Measurements from ENCODE around the gene SCART1. TPM values are rescaled to one million over a fixed set of nuclear protein-coding genes. Genes with fewer than 3 reads are reported as not detected.

Gene SCART1
- total and polyA plus RNA-seq, 10 of the 15 experiments (the other 5 are each of a cell fraction or from before 2014, with no cell fraction given) = 0.05 to 22.0 (median 0.58) TPM

DNA sequence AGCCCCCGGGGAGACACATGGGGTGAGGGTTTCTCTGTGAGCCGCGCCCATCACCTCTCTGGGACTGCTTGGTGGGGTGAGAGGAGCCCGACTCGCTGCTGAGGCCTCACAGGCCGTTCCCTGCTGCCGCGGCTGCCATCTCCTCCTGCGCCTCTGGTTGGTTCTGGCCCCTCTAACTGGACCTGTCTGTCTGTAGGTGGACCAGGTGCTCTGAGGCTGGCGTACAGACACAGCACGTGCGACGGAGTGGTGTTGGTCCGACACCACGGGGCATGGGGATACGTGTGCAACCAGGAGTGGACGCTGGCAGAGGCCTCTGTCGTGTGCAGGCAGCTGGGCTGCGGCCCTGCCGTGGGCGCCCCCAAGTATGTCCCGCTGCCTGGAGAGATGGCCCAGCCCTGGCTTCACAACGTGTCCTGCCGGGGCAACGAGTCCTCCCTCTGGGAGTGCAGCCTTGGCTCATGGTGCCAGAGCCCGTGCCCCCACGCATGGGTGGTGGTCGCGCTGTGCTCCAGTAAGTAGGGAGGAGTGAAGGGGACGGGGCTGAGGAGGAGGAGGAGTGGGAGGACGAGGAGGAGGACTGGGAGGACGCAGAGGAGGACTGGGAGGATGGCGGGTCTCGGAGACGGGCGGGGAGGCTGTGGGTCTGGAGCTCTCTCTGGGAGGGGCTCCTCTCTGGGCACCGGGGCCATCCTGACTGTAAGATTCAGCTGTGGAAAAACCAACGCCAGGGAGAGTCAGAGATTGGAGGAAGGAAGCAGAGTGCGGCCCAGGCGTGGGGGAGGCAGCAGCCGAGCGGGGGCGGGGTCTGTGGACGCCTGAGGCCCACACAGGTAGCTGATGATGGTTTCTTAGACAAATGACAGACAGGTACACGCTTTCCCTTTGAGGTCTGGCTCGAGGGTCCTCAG, 2.6 kb downstream of the SCART1 start:
- Histone ChIP-seq H2AFZ (ENCODE audit: control insufficient read depth, low read depth, low read length) (no peak overlapping the region), H3K27ac (ENCODE audit: control insufficient read depth, insufficient read depth) (no peak overlapping the region), H3K9ac (ENCODE audit: control insufficient read depth, insufficient read depth, low read length) (no peak overlapping the region), H3K4me3 (no peak overlapping the region), H3K27me3 (replicated peaks in 1 of 2; ENCODE audit: control insufficient read depth in 2 of 2, insufficient read depth in 2 of 2, low read length in 1 of 2) (no peaks in the 10 kb centered on the region), H3K4me2 (ENCODE audit: control insufficient read depth, insufficient read depth) (no peak overlapping the region), H3K9me3 (replicated peaks; ENCODE audit: control insufficient read depth, insufficient read depth, low read length) (no peaks in the 10 kb centered on the region; the same call in 2 of the 3 replicates), H3K79me2 (ENCODE audit: control insufficient read depth, insufficient read depth, low read length) (no peaks in the 10 kb centered on the region), H3K4me1 (ENCODE audit: control insufficient read depth, insufficient read depth, low read length) (no peaks in the 10 kb centered on the region), H3K36me3 (ENCODE audit: control insufficient read depth in 2 of 2, insufficient read depth in 2 of 2, low read length in 1 of 2) (no peaks in the 10 kb centered on the region), H4K20me1 (ENCODE audit: control insufficient read depth, insufficient read depth) (no peaks in the 10 kb centered on the region)
- WGBS (ENCODE audit: insufficient coverage, insufficient replicate concordance, low lambda C conversion rate, missing lambda C conversion rate) = 53% methylated on average over 34 of the region's 46 CpGs
- in situ Hi-C loops (cut with MboI) (no loop called here), intact Hi-C loops (cut with micrococcal nuclease; ENCODE audit: unreplicated experiment) (no loop called here)
- ChIA-PET SMC1A (ENCODE audit: uncharacterized antibody, unreplicated experiment) (no interaction called here), POLR2A (no interaction called here), CTCF (no interaction called here), RAD21 (ENCODE audit: unreplicated experiment) (no interaction called here)
- FAIRE-seq (no peak), DNase-seq (ENCODE audit: low read depth, low spot score) (no peak), ATAC-seq (no peak)
- BruUV-seq (replicated peaks) = no TSS peak
- TF ChIP-seq, protein P1, sequence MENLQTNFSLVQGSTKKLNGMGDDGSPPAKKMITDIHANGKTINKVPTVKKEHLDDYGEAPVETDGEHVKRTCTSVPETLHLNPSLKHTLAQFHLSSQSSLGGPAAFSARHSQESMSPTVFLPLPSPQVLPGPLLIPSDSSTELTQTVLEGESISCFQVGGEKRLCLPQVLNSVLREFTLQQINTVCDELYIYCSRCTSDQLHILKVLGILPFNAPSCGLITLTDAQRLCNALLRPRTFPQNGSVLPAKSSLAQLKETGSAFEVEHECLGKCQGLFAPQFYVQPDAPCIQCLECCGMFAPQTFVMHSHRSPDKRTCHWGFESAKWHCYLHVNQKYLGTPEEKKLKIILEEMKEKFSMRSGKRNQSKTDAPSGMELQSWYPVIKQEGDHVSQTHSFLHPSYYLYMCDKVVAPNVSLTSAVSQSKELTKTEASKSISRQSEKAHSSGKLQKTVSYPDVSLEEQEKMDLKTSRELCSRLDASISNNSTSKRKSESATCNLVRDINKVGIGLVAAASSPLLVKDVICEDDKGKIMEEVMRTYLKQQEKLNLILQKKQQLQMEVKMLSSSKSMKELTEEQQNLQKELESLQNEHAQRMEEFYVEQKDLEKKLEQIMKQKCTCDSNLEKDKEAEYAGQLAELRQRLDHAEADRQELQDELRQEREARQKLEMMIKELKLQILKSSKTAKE (IDR thresholded peaks at IDR 0.05; ENCODE audit: low read depth, poor library complexity, severe bottlenecking) = no peak
- TF ChIP-seq, protein P2, sequence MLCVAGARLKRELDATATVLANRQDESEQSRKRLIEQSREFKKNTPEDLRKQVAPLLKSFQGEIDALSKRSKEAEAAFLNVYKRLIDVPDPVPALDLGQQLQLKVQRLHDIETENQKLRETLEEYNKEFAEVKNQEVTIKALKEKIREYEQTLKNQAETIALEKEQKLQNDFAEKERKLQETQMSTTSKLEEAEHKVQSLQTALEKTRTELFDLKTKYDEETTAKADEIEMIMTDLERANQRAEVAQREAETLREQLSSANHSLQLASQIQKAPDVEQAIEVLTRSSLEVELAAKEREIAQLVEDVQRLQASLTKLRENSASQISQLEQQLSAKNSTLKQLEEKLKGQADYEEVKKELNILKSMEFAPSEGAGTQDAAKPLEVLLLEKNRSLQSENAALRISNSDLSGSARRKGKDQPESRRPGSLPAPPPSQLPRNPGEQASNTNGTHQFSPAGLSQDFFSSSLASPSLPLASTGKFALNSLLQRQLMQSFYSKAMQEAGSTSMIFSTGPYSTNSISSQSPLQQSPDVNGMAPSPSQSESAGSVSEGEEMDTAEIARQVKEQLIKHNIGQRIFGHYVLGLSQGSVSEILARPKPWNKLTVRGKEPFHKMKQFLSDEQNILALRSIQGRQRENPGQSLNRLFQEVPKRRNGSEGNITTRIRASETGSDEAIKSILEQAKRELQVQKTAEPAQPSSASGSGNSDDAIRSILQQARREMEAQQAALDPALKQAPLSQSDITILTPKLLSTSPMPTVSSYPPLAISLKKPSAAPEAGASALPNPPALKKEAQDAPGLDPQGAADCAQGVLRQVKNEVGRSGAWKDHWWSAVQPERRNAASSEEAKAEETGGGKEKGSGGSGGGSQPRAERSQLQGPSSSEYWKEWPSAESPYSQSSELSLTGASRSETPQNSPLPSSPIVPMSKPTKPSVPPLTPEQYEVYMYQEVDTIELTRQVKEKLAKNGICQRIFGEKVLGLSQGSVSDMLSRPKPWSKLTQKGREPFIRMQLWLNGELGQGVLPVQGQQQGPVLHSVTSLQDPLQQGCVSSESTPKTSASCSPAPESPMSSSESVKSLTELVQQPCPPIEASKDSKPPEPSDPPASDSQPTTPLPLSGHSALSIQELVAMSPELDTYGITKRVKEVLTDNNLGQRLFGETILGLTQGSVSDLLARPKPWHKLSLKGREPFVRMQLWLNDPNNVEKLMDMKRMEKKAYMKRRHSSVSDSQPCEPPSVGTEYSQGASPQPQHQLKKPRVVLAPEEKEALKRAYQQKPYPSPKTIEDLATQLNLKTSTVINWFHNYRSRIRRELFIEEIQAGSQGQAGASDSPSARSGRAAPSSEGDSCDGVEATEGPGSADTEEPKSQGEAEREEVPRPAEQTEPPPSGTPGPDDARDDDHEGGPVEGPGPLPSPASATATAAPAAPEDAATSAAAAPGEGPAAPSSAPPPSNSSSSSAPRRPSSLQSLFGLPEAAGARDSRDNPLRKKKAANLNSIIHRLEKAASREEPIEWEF (IDR thresholded peaks at IDR 0.05; ENCODE audit: insufficient replicate concordance, low read depth, low read length) = no peak
- no peak for TF ChIP-seq KAT2A (conservative IDR thresholded peaks at IDR 0.05; ENCODE audit: control insufficient read depth, low read depth, low read length)
- TF ChIP-seq, protein P3, sequence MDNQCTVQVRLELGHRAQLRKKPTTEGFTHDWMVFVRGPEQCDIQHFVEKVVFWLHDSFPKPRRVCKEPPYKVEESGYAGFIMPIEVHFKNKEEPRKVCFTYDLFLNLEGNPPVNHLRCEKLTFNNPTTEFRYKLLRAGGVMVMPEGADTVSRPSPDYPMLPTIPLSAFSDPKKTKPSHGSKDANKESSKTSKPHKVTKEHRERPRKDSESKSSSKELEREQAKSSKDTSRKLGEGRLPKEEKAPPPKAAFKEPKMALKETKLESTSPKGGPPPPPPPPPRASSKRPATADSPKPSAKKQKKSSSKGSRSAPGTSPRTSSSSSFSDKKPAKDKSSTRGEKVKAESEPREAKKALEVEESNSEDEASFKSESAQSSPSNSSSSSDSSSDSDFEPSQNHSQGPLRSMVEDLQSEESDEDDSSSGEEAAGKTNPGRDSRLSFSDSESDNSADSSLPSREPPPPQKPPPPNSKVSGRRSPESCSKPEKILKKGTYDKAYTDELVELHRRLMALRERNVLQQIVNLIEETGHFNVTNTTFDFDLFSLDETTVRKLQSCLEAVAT (IDR thresholded peaks at IDR 0.05) = no peak
- TF ChIP-seq, protein P4, sequence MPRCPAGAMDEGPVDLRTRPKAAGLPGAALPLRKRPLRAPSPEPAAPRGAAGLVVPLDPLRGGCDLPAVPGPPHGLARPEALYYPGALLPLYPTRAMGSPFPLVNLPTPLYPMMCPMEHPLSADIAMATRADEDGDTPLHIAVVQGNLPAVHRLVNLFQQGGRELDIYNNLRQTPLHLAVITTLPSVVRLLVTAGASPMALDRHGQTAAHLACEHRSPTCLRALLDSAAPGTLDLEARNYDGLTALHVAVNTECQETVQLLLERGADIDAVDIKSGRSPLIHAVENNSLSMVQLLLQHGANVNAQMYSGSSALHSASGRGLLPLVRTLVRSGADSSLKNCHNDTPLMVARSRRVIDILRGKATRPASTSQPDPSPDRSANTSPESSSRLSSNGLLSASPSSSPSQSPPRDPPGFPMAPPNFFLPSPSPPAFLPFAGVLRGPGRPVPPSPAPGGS (IDR thresholded peaks at IDR 0.05; ENCODE audit: borderline replicate concordance, insufficient read depth, low read depth, low read length, poor library complexity, severe bottlenecking) = no peak
- TF ChIP-seq NFIC (IDR thresholded peaks at IDR 0.05; ENCODE audit: low read depth, low read length) = no peak
- TF ChIP-seq MEF2A (IDR thresholded peaks at IDR 0.05; ENCODE audit: insufficient read depth, low read depth, low read length) = no peak
- no peak for TF ChIP-seq SMAD5 (IDR thresholded peaks at IDR 0.05; ENCODE audit: low read depth)
- TF ChIP-seq RFX5 (IDR thresholded peaks at IDR 0.05; ENCODE audit: low read depth, low read length) = no peak
- no peak for TF ChIP-seq NFXL1 (IDR thresholded peaks at IDR 0.05; ENCODE audit: borderline replicate concordance)
- TF ChIP-seq SUPT20H (IDR thresholded peaks at IDR 0.05; ENCODE audit: borderline replicate concordance, control insufficient read depth, low read depth, low read length) = no peak
- no peak for TF ChIP-seq ZSCAN29 (IDR thresholded peaks at IDR 0.05)
